HL-60 (cell line): ENCODE results near the gene VWA8.

Experiments
- DNase-seq, 2 experiments: peaks; one replicate each; pipeline ENCODE4 v3.0.0-alpha.2; 2010 to 2020; ENCODE audit warnings: low read depth in 1 of 2, low spot score in 1 of 2
- H3K27ac ChIP-seq: fragments of 250-450 bp; sonication (Bioruptor Pico); replicated peaks from 2 replicates; pipeline ENCODE4 v1.5.1; 2020; ENCODE audit warnings: mild to moderate bottlenecking, moderate library complexity
- H3K27me3 ChIP-seq: fragments of 250-450 bp; sonication (Bioruptor Pico); 2 replicates; pipeline ENCODE4 v1.5.1; 2021; ENCODE audit warnings: mild to moderate bottlenecking, moderate library complexity; ENCODE audit not compliant: insufficient read depth, poor library complexity, severe bottlenecking
- H3K4me3 ChIP-seq: replicated peaks from 2 replicates; pipeline ENCODE4 v1.5.1; 2011; ENCODE audit warnings: mild to moderate bottlenecking, control low read depth, low read length; ENCODE audit not compliant: insufficient read depth
- GABPA ChIP-seq: IDR thresholded peaks from 2 replicates; pipeline ENCODE4 v1.6.1; 2012; ENCODE audit warnings: low read depth
- POLR2AphosphoS5 ChIP-seq: IDR thresholded peaks from 2 replicates; pipeline ENCODE4 v1.6.1; 2012; ENCODE audit warnings: low read depth
- SPI1 ChIP-seq: IDR thresholded peaks from 2 replicates; pipeline ENCODE4 v1.6.1; 2012; ENCODE audit warnings: low read depth, mild to moderate bottlenecking, borderline replicate concordance
- TF ChIP-seq, protein P1 (sequence below): IDR thresholded peaks from 2 replicates; pipeline ENCODE4 v1.6.1; 2012; ENCODE audit warnings: low read depth; ENCODE audit not compliant: insufficient replicate concordance
- TF ChIP-seq, protein P2 (sequence below): IDR thresholded peaks from one replicate; pipeline ENCODE4 v1.5.1; 2011; ENCODE audit warnings: low read length, control low read depth, inconsistent platforms; ENCODE audit not compliant: insufficient read depth

VWA8 gene

DNA sequence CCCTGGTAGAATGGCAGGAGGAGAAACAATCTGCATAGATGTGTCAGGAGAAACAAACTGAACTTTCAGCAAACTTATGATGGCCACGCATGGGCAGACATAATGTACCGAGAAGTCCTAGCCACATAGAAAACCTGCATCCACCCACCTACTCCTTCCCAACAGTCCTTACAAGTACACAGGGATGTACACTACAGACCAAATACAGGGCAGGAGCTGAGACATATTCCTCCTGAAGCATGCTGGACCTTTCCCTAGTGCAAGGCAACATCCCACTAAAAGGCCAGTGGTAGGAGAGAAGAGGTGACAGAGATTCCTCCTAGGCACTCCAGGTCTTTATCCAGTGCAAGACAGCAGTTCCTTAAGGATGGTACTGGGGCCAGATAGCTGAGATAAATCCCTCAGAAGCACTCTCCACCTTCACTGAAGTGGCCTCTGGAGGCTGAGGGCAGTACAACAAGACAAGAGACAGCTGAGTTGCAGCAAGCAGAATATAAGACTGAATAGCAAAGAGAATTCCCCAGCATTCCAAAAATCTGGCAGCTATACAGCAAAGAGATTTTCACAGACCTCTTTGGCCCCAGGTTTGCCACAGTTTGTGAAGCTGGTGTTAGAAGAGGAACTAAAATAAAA, 18.3 kb downstream of the VWA8 start:
- Histone ChIP-seq H3K27ac (no peak overlapping the region), H3K27me3 (no peaks in the 10 kb centered on the region), H3K4me3 (no peak overlapping the region)
- TF ChIP-seq GABPA: no peak
- TF ChIP-seq, protein P1, sequence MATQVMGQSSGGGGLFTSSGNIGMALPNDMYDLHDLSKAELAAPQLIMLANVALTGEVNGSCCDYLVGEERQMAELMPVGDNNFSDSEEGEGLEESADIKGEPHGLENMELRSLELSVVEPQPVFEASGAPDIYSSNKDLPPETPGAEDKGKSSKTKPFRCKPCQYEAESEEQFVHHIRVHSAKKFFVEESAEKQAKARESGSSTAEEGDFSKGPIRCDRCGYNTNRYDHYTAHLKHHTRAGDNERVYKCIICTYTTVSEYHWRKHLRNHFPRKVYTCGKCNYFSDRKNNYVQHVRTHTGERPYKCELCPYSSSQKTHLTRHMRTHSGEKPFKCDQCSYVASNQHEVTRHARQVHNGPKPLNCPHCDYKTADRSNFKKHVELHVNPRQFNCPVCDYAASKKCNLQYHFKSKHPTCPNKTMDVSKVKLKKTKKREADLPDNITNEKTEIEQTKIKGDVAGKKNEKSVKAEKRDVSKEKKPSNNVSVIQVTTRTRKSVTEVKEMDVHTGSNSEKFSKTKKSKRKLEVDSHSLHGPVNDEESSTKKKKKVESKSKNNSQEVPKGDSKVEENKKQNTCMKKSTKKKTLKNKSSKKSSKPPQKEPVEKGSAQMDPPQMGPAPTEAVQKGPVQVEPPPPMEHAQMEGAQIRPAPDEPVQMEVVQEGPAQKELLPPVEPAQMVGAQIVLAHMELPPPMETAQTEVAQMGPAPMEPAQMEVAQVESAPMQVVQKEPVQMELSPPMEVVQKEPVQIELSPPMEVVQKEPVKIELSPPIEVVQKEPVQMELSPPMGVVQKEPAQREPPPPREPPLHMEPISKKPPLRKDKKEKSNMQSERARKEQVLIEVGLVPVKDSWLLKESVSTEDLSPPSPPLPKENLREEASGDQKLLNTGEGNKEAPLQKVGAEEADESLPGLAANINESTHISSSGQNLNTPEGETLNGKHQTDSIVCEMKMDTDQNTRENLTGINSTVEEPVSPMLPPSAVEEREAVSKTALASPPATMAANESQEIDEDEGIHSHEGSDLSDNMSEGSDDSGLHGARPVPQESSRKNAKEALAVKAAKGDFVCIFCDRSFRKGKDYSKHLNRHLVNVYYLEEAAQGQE: no peak
- TF ChIP-seq, protein P2, sequence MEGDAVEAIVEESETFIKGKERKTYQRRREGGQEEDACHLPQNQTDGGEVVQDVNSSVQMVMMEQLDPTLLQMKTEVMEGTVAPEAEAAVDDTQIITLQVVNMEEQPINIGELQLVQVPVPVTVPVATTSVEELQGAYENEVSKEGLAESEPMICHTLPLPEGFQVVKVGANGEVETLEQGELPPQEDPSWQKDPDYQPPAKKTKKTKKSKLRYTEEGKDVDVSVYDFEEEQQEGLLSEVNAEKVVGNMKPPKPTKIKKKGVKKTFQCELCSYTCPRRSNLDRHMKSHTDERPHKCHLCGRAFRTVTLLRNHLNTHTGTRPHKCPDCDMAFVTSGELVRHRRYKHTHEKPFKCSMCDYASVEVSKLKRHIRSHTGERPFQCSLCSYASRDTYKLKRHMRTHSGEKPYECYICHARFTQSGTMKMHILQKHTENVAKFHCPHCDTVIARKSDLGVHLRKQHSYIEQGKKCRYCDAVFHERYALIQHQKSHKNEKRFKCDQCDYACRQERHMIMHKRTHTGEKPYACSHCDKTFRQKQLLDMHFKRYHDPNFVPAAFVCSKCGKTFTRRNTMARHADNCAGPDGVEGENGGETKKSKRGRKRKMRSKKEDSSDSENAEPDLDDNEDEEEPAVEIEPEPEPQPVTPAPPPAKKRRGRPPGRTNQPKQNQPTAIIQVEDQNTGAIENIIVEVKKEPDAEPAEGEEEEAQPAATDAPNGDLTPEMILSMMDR: no peak
- no peak for TF ChIP-seq SPI1
- TF ChIP-seq POLR2AphosphoS5: no peak
- DNase-seq: no peak

GRCh38 chr13:41941174-41941573, 19.7 kb downstream of the VWA8 start:
- no peak for TF ChIP-seq POLR2AphosphoS5
- no peak for TF ChIP-seq SPI1
- TF ChIP-seq, protein P2: no peak
- no peak for TF ChIP-seq GABPA
- TF ChIP-seq, protein P1: no peak

GRCh38 chr13:41939398-41939797, 21.5 kb downstream of the VWA8 start:
- no peak for DNase-seq
- TF ChIP-seq POLR2AphosphoS5 (no peak), GABPA (no peak)
- TF ChIP-seq, protein P2: no peak
- TF ChIP-seq, protein P1: no peak
- Histone ChIP-seq H3K27ac (no peak overlapping the region), H3K27me3 (no peaks in the 10 kb centered on the region), H3K4me3 (no peak overlapping the region)

More at GRCh38 chr13:41941174-41941573, 19.7 kb downstream of the VWA8 start:
- no peaks in the 10 kb centered on the region for H3K27me3 ChIP-seq
- no peak for DNase-seq
- H3K4me3 ChIP-seq: no peak overlapping the region
- H3K27ac ChIP-seq: no peak overlapping the region
